Heart left ventricle (tissue), 16 donors: ENCODE results near the gene OXSR1. TPM values are rescaled to one million over a fixed set of nuclear protein-coding genes. Genes with fewer than 3 reads are reported as not detected.

Experiments
- ATAC-seq, 4 donors: fragments of 200-7000 bp; cut with Tn5 transposase; one replicate each; pipeline ENCODE4 v1.9.1; 2020 to 2022; ENCODE audit warnings: moderate library complexity in 4 of 4, mild to moderate bottlenecking in 3 of 4, moderate number of reproducible peaks in 1 of 4
- DNase-seq, 5 donors: peaks; one replicate each; pipeline ENCODE4 v3.0.0-alpha.2; 2020
- H3K27ac ChIP-seq, 12 donors: fragments of 200-600 bp; sonication (generic) in 4 of 12; one replicate each; pipeline versions ENCODE4 v1.5.0 to v1.8.0; 2016 to 2022; ENCODE audit warnings: mild to moderate bottlenecking in 2 of 12
- H3K27me3 ChIP-seq, 9 donors: fragments of 200-600 bp; sonication (generic) in 2 of 9; one replicate each; pipeline versions ENCODE4 v1.5.1 to v1.8.0; 2016 to 2022; ENCODE audit warnings: mild to moderate bottlenecking in 3 of 9
- H3K36me3 ChIP-seq, 9 donors: fragments of 200-600 bp; sonication (generic) in 2 of 9; one replicate each; pipeline versions ENCODE4 v1.5.0 to v1.8.0; 2018 to 2022; ENCODE audit warnings: mild to moderate bottlenecking in 2 of 9
- H3K4me1 ChIP-seq, 12 donors: fragments of 200-600 bp; sonication (generic) in 4 of 12; one replicate each; pipeline versions ENCODE4 v1.5.0 to v1.8.0; 2016 to 2022; ENCODE audit warnings: mild to moderate bottlenecking in 3 of 12
- H3K4me3 ChIP-seq, 12 donors: fragments of 200-600 bp; sonication (generic) in 4 of 12; one replicate each; pipeline versions ENCODE4 v1.5.0 to v1.8.0; 2017 to 2022; ENCODE audit warnings: mild to moderate bottlenecking in 9 of 12, moderate library complexity in 4 of 12
- H3K9me3 ChIP-seq, 12 donors: fragments of 200-600 bp; sonication (generic) in 4 of 12; one replicate each; pipeline versions ENCODE4 v1.5.0 to v1.8.0; 2016 to 2022; ENCODE audit warnings: mild to moderate bottlenecking in 1 of 12
- CTCF ChIP-seq, 12 donors: fragments of 200-600 bp; sonication (generic) in 4 of 12; IDR thresholded peaks; one replicate each; pipeline versions ENCODE4 v1.5.0 to v1.8.0; 2018 to 2022; ENCODE audit warnings: antibody characterized with exemption in 12 of 12, mild to moderate bottlenecking in 5 of 12
- POLR2A ChIP-seq, 2 donors: fragments of 450-650 bp; IDR thresholded peaks; one replicate each; pipeline ENCODE4 v1.6.1; 2017; ENCODE audit warnings: antibody characterized with exemption in 2 of 2, mild to moderate bottlenecking in 2 of 2, moderate library complexity in 2 of 2
- WGBS, 4 donors: extraction: QIAGEN DNeasy Blood & Tissue Kit in 2 of 4; methylation state at CpG; one replicate each; pipeline versions ENCODE4 v1.1.5 to v1.1.7; 2013 to 2018; 5-methylcytosine and 5-hydroxymethylcytosine counted together
- intact Hi-C, 10 donors: fragments of 100-400 bp; cut with DNase I; formaldehyde crosslinking; loops; one replicate each; pipeline versions ENCODE4 v1.11.1 to v1.14.2; 2022
- polyA plus RNA-seq, 2 donors: library from polyadenylated mRNA; stranded (reverse); fragments of 200-250 nt; gene quantifications; one replicate each; pipeline ENCODE4 v1.2.3, GENCODE V29; 2013
- total RNA-seq, 9 donors: library from RNA; depleted of rRNA in 2 of 9; stranded (reverse); fragments of >200 nt in 2 of 9; fragmentation: NEBNext Ultra II Directional in 3 of 9; extraction: Animal tissue kit (Norgen Biotek cat#: 25700) in 3 of 9; gene quantifications; one replicate each; pipeline versions ENCODE4 v1.1.0 to v1.2.4, GENCODE V29; 2016 to 2023
- donor health status: ischemic (EF 13 %, LVEDD 7.1; RV severe dilation, severe dysfunction).
- donor health status: healthy with polysubstance abuse.
- donor health status: DM: no; HTN: yes; CAD: no.
- donor health status: DM: no; HTN: no; CAD: no.
- donor health status: ischemic (EF 25% LVEDD 6.9; RV normal size, moderate dysfunction).
- donor health status: ischemic (EF 25% LVEDD 5.7; RV mildly dilated, moderate dysfunction).
- donor health status: healthy.
- donor health status: DM: yes; HTN: yes; CAD: no.
- donor health status: ischemic (EF 35%, LVEDD 5.7; RV mildly dilated, moderate dysfunction).
- donor health status: nonischemic (EF 11% LVEDD 7.7; RV severe dilation, severe dysfunction).
- donor health status: DM: yes; HTN: yes; CAD: no.
- donor health status: PGD.
- donor health status: ischemic (EF 29% LVEDD 5.4; RV normal size, mild dysfunction).
- donor health status: nonischemic (EF 23%, LVEDD 6.1; RV moderate dilation, normal function).

Gene OXSR1
- total and polyA plus RNA-seq, 11 donors = 10.4 to 38.3 (median 31.7) TPM

GRCh38 chr3:38245930-38246329 is 80.6 kb downstream of the OXSR1 start:
- ATAC-seq = no peak
- intact Hi-C loops = loop anchor here in 2 of 10 donors (5.0 to 10.0 kb wide), 2 partner anchors 109 to 111 kb away; partner anchors contain the start of genes ACAA1 (in 2 of the 2) and MYD88 (in 2 of the 2)

GRCh38 chr3:38247366-38248035 is 82.2 kb downstream of the OXSR1 start:
- no peaks in the 10 kb centered on the region for H3K27me3 ChIP-seq
- H3K27ac ChIP-seq = no peak overlapping the region
- intact Hi-C loops = loop anchor here in 2 of 10 donors (5.0 to 10.0 kb wide), 2 partner anchors 110 to 113 kb away; partner anchors contain the start of genes ACAA1 (in 2 of the 2) and MYD88 (in 2 of the 2)
- no peaks in the 10 kb centered on the region for H3K9me3 ChIP-seq
- H3K4me1 ChIP-seq = peaks cover 0 to 9% (median 0%) of the 10 kb centered on the region in 12 donors
- ATAC-seq = peak; percentile 78 to 96 (median 87)
- TF ChIP-seq CTCF (IDR thresholded peaks at IDR 0.05) (peak in 5 of 12 donors; percentile 4 to 34 (median 19)), POLR2A (IDR thresholded peaks at IDR 0.05) (no peak)
- DNase-seq = peak in 2 of 5 donors; percentile 18 to 24
- no peak overlapping the region for H3K4me3 ChIP-seq
- peaks cover 0 to 90% (median 66%) of the 10 kb centered on the region in 9 donors for H3K36me3 ChIP-seq

More at GRCh38 chr3:38245930-38246329, 80.6 kb downstream of the OXSR1 start:
- H3K27me3 ChIP-seq = no peaks in the 10 kb centered on the region
- H3K4me1 ChIP-seq = peaks cover 0 to 9% (median 0%) of the 10 kb centered on the region in 12 donors
- H3K27ac ChIP-seq = no peak overlapping the region
- WGBS, 4 donors = 94 to 99% (median 94%) methylated on average over 4 of the region's 4 CpGs
- no peak for DNase-seq
- H3K9me3 ChIP-seq = no peaks in the 10 kb centered on the region
- no peak for TF ChIP-seq POLR2A (IDR thresholded peaks at IDR 0.05)
- TF ChIP-seq CTCF (IDR thresholded peaks at IDR 0.05) = no peak
- no peak overlapping the region for H3K4me3 ChIP-seq
- peaks cover 0 to 82% (median 51%) of the 10 kb centered on the region in 9 donors for H3K36me3 ChIP-seq

- Histone ChIP-seq H3K27ac (no peak overlapping the region), H3K36me3 (peaks cover 0 to 100% (median 89%) of the 10 kb centered on the region in 9 donors), H3K9me3 (no peaks in the 10 kb centered on the region), H3K27me3 (no peaks in the 10 kb centered on the region), H3K4me3 (no peak overlapping the region), H3K4me1 (peaks cover 0 to 9% (median 0%) of the 10 kb centered on the region in 12 donors)
- ATAC-seq = no peak
- intact Hi-C loops = loop anchor here in 2 of 10 donors (10.0 kb wide), 1 partner anchor 225 kb away; no protein-coding TSS in a partner anchor
- 95 to 99% (median 98%) methylated on average over 2 of the region's 2 CpGs for WGBS, 4 donors
- DNase-seq = no peak
- TF ChIP-seq POLR2A (IDR thresholded peaks at IDR 0.05) = no peak
Observed at GRCh38 chr3:38250198-38250597, 84.9 kb downstream of the OXSR1 start.

- 54 to 79% (median 72%) methylated on average over 4 of the region's 4 CpGs for WGBS, 4 donors
- Histone ChIP-seq H3K4me3 (no peak overlapping the region), H3K36me3 (peaks cover 0 to 97% (median 81%) of the 10 kb centered on the region in 9 donors), H3K27ac (peak overlapping the region in 3 of 12 donors; percentile 1 to 33 (median 13)), H3K27me3 (no peaks in the 10 kb centered on the region), H3K9me3 (no peaks in the 10 kb centered on the region), H3K4me1 (peaks cover 0 to 9% (median 0%) of the 10 kb centered on the region in 12 donors)
- intact Hi-C loops = loop anchor here in 2 of 10 donors (10.0 kb wide), 1 partner anchor 224 kb away; no protein-coding TSS in a partner anchor
- TF ChIP-seq POLR2A (IDR thresholded peaks at IDR 0.05) (no peak), CTCF (IDR thresholded peaks at IDR 0.05) (no peak)
- DNase-seq = no peak
- ATAC-seq = peak in 2 of 4 donors; percentile 80
Observed at GRCh38 chr3:38251197-38251596, 85.9 kb downstream of the OXSR1 start.
